GM12872 (cell line): ENCODE data around the gene MEIS1.

Experiments
- CTCF ChIP-seq: IDR thresholded peaks from 3 replicates; pipeline ENCODE4 v1.5.1; 2011; ENCODE audit warnings: low read depth, mild to moderate bottlenecking, low read length, moderate library complexity; ENCODE audit not compliant: insufficient read depth

The MEIS1 gene

GRCh38 chr2:66461001-66461663 lies 26.2 kb downstream of the MEIS1 start:
- TF ChIP-seq CTCF = no peak

- TF ChIP-seq CTCF = no peak
These were observed 27.0 kb downstream of the MEIS1 start for GRCh38 chr2:66461664-66462500.

- no peak for TF ChIP-seq CTCF
These were observed 27.5 kb downstream of the MEIS1 start for GRCh38 chr2:66462501-66462825.

- TF ChIP-seq CTCF = no peak
These were observed 28.4 kb downstream of the MEIS1 start for GRCh38 chr2:66463206-66463755.

- no peak for TF ChIP-seq CTCF
These were observed 30.2 kb downstream of the MEIS1 start for GRCh38 chr2:66464930-66465637.

GRCh38 chr2:66466433-66466832 lies 31.5 kb downstream of the MEIS1 start:
- no peak for TF ChIP-seq CTCF

- TF ChIP-seq CTCF = no peak
These were observed 32.8 kb downstream of the MEIS1 start for GRCh38 chr2:66467718-66468117.
